Stimulated activated CD4-positive, alpha-beta T cell treated with anti-CD3 and anti-CD28 coated beads, Interleukin-15, amount 100 ng/mL, for 24 hours (primary cell): ENCODE measurements around the gene DPP4.
"Not testable (repeated sequence)": the region's sequence is repeated elsewhere in the genome, so short reads cannot be mapped to it uniquely, and the experiment has no call there.

Experiments
- DNase-seq: peaks from one replicate; pipeline ENCODE4 v3.0.0-alpha.2; 2020

Gene DPP4

DNA sequence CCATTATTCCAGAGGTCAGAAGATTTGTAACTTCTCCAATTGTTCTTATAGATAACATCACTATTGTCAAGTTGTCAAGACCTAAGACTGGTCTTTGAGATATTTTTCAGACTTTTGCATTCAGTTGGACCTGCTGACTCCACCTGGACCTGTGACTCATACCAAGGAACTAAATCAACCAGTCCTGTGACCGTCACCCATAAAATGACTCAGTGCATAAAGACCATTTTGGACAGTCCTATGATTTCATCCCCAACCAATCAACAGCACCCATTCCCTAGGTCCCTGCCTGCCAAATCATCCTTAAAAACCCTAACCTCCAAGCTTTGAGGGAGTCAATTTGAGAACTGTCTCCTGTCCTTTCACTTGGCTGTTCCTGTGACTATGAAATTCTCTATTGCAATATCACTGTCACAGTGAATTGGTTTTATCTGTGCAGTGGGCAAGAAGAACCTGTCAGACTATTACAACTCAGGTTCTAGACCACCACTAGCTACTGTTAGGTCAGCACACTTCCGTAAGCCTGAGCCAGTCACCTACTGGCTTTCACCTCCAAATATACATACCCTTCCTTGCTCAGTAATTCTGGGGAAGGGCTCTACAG, 17.1 kb downstream of the DPP4 start:
- no peak for DNase-seq

GRCh38 chr2:162053808-162054155, 20.2 kb downstream of the DPP4 start:
- DNase-seq: no peak

- DNase-seq: no peak
Measured at GRCh38 chr2:162053066-162053807, 20.8 kb downstream of the DPP4 start.

- no peak for DNase-seq
Measured at GRCh38 chr2:162050513-162050961, 23.5 kb downstream of the DPP4 start.

GRCh38 chr2:162049089-162049488, 24.9 kb downstream of the DPP4 start:
- DNase-seq: not testable (repeated sequence)

DNA sequence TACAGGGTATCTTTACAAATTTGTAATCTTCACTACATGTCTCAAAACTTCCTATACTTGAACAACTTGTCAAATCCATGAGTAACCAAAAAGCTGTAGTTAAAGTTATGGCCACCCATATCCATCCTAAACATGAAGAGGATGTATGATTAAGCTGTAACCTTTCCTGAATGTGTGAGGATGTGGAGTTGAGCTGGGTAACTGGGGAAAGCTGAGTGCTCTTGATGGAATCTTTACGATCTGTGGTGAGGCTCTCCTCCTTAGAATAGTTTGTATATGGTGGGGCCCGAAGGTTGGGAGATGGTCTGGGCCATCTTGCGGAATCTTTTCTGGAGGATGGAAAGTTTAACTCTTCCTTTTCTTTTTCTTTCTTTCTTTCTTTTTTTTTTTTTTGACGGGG, 29.4 kb downstream of the DPP4 start:
- DNase-seq: no peak

DNA sequence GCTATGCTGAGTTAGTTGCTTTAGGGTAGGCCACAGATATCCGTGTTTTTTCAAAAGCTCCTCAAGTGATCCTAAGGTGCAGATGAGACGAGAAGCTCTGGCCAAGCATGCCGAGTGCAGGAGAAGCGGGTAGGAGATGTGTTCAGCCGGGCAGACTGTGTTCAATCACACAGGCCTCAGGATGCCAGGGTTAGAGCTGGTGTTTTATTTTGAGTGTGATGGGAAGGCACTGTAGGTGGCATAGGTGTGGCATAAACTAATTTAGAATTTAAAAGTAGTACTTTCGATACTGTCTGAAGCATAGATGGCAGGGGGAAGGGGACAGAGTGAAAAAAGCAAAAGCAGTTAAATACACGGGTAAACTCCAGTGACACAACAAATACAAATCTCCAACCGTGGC, 30.9 kb downstream of the DPP4 start:
- no peak for DNase-seq

DNA sequence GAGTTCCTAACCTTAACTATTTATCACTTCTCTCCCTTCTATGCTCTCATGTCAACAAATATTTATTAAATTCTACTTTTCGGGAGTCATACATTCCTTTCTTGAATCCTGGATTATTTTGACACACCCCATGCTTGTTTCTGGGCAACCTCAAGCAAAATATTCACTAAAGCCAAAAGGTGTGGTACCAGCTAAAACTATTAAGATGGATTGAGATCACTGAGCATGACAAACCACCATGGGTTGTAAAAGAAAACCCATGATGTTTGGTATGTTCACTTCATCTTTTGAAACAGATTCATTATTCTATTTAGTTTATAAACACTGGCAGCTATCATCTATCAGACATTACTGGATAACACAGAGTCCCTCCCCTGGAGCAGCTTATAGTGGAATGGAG, 32.5 kb downstream of the DPP4 start:
- no peak for DNase-seq

GRCh38 chr2:162038725-162039124, 35.3 kb downstream of the DPP4 start:
- no peak for DNase-seq

GRCh38 chr2:162037886-162038285, 36.1 kb downstream of the DPP4 start:
- DNase-seq: no peak

- DNase-seq: no peak
Measured at GRCh38 chr2:162037028-162037795, 36.8 kb downstream of the DPP4 start.

DNA sequence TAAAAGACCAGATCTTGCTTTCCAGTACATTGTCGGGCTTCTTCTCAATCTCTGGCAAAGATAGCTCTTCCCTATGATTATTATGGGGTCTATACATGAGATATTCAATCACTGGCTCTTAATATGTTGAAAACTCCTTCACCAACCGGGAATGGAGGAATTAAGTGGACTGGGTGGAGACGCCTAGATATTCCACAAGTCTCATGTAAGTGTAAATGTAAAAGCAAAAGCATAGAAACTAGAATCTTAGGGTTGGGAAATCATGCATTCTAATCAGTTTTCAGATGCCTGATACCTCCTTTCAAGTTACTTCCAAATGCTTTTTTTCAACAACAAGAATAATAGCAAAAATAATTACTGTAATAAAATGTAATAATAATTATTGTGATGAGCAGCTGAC, 38.0 kb downstream of the DPP4 start:
- no peak for DNase-seq

- no peak for DNase-seq
Measured at GRCh38 chr2:162030363-162031190, 43.4 kb downstream of the DPP4 start.

DNA sequence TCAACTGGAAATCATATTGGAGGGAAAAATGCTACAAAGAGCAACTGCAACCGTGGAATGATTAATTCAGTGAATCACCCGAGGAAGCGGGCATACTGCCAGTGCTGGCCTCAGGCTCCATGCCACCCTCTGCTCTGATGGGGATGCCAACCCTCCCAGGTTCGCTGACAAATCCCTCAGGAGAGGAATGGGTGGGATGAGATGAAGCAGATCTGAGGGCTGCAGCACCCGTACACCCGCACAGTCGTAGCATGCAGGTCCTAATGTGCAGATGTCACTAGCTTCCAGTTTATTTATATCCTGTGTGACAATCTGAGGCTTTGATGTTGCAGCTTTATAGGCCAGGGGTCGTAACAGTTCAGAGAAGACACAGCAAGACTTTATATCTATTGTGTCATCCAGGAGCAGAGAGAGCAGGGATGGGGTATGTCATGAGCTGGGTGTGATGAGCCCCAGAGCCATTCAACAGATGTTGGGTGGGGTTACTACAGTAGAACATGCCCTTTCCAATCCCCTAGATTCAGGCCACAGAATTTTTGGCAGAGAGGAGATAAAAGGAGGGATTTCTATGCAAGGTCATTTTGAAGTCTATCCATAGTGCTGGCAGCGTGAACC, 44.6 kb downstream of the DPP4 start:
- no peak for DNase-seq

GRCh38 chr2:162028511-162028910, 45.5 kb downstream of the DPP4 start:
- no peak for DNase-seq

- no peak for DNase-seq
Measured at GRCh38 chr2:162025121-162025911, 48.7 kb downstream of the DPP4 start.

DNA sequence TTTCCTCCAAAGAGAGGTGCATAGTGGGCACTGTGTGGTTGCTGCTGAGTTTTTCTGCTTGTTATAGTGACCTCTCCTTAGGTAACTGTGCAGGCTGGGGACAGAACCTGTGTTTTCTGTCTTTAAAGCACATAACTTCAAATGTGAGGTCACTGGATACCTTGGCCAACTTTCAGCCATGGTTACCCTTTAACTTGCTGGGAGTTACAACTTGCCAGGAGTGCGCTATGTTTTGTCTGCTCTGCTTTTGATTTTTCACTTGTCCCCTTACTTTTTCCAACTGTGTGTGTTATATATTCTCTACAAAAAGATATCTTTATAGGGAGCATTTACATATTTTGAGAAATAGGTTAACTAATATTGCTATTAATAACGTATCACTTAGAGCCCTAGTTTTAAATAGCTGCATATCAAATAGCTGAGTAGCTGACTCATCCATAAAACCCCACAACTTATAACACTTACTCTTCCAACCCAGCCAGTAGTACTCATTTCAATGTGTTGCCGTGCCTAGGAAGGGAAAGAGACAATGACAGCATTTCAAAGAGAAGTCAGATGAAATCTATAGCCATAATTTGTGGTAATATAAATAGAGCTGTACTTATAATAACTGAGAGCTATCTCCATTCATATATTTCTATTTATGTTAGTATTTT, 51.6 kb downstream of the DPP4 start:
- no peak for DNase-seq

GRCh38 chr2:162021516-162022058, 52.4 kb downstream of the DPP4 start:
- no peak for DNase-seq

- DNase-seq: no peak
Measured at GRCh38 chr2:162018530-162018929, 55.5 kb downstream of the DPP4 start.

DNA sequence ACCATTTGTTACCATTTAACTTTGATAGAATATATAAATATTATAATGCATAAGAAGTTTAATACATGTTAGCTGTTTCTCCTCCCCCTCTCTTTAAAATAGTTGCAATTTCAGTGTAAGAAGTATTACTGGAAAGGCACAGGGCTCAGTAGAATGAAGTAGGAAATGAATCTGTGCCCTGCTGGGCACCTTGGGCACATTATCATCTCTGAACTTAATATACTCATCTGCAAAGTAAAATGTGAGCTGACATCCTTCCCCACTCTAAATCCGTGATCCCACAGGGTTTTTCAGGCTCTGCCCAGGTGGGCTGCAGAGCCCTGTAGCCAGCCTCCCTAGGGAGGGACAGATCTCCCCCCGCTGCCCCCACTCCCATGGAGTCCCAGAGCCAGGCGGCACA, 56.8 kb downstream of the DPP4 start:
- no peak for DNase-seq

- no peak for DNase-seq
Measured at GRCh38 chr2:162016080-162016479, 57.9 kb downstream of the DPP4 start.
